Measurements from ENCODE around the gene SPESP1.
"Not testable (repeated sequence)": the region's sequence is repeated elsewhere in the genome, so short reads cannot be mapped to it uniquely, and the experiment has no call there.

GRCh38 chr15:68975651-68976160 is 45.4 kb downstream of the SPESP1 start:
- not testable (repeated sequence) for TF ChIP-seq EZH2 (IDR thresholded peaks at IDR 0.05; ENCODE audit: borderline replicate concordance, insufficient read depth, low read depth, low read length, poor library complexity, severe bottlenecking); CTCF (IDR thresholded peaks at IDR 0.05)

All from B cell (primary cell).